Bronchial epithelial cell (primary cell): ENCODE results near the gene RHBDL1. TPM values are rescaled to one million over a fixed set of nuclear protein-coding genes. Genes with fewer than 3 reads are reported as not detected.

ENCODE experiments used
- DNase-seq: peaks from one replicate; pipeline ENCODE4 v3.0.0-alpha.2; 2010; ENCODE audit warnings: low read depth
- FAIRE-seq: peaks from 2 replicates; lab custom pipeline; 2011; peaks lifted over from hg19 to GRCh38; lab: Jason Lieb, UNC
- H3K27me3 ChIP-seq: 2 replicates; pipeline ENCODE4 v1.5.1; 2011; ENCODE audit warnings: low read length; ENCODE audit not compliant: control insufficient read depth, insufficient read depth
- H3K36me3 ChIP-seq: 2 replicates; pipeline ENCODE4 v1.5.1; 2011; ENCODE audit warnings: low read length; ENCODE audit not compliant: control insufficient read depth, insufficient read depth
- H3K4me3 ChIP-seq: 2 replicates; pipeline ENCODE4 v1.5.1; 2011; ENCODE audit warnings: mild to moderate bottlenecking, low read depth, low read length, control low read depth
- CTCF ChIP-seq: IDR thresholded peaks from 2 replicates; pipeline ENCODE4 v1.5.1; 2011; ENCODE audit warnings: mild to moderate bottlenecking, moderate library complexity, low read length, control low read depth, inconsistent platforms; ENCODE audit not compliant: insufficient read depth, severe bottlenecking
- total RNA-seq: library from RNA; depleted of rRNA; stranded (reverse); fragments of >200 nt; gene quantifications from 2 replicates; pipeline ENCODE4 v1.2.1, GENCODE V29; 2014

Gene RHBDL1
- total RNA-seq, 1 donor from 2014 or later, result 14.0 TPM

DNA sequence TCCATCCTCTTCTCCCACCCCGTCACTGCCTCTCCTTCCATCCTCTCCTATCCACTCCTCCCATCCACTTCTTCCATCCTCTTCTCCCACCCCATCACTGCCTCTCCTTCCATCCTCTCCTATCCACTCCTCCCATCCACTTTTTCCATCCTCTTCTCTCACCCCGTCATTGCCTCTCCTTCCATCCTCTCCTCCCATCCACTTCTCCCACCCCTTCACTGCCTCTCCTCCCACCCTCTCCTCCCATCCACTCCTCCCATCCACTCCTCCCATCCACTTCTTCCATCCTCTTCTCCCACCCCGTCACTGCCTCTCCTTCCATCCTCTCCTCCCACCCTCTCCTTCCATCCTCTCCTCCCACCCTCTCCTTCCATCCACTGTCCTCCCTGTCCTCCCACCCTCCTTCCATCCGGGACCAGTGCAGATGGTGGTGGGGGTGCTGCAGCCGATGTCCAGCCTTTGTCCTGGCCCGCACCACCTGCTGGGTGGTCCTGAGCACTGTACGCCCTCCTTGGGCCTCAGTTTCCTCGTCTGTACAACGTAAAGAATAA, 43.6 kb upstream of the RHBDL1 start:
- Histone ChIP-seq H3K27me3 (no peaks in the 10 kb centered on the region), H3K36me3 (peaks cover 5% of the 10 kb centered on the region), H3K4me3 (no peak overlapping the region)
- DNase-seq, result no peak
- no peak for TF ChIP-seq CTCF
- FAIRE-seq, result no peak

GRCh38 chr16:632486-633335, 42.8 kb upstream of the RHBDL1 start:
- Histone ChIP-seq H3K27me3 (no peaks in the 10 kb centered on the region), H3K4me3 (no peak overlapping the region), H3K36me3 (peaks cover 3% of the 10 kb centered on the region)
- no peak for TF ChIP-seq CTCF
- FAIRE-seq, result no peak
- DNase-seq, result no peak

- Histone ChIP-seq H3K4me3 (no peak overlapping the region), H3K27me3 (no peaks in the 10 kb centered on the region), H3K36me3 (peaks cover 3% of the 10 kb centered on the region)
- DNase-seq (no peak), FAIRE-seq (no peak)
- TF ChIP-seq CTCF, result no peak
Measured at GRCh38 chr16:633336-634050, 42.0 kb upstream of the RHBDL1 start.

DNA sequence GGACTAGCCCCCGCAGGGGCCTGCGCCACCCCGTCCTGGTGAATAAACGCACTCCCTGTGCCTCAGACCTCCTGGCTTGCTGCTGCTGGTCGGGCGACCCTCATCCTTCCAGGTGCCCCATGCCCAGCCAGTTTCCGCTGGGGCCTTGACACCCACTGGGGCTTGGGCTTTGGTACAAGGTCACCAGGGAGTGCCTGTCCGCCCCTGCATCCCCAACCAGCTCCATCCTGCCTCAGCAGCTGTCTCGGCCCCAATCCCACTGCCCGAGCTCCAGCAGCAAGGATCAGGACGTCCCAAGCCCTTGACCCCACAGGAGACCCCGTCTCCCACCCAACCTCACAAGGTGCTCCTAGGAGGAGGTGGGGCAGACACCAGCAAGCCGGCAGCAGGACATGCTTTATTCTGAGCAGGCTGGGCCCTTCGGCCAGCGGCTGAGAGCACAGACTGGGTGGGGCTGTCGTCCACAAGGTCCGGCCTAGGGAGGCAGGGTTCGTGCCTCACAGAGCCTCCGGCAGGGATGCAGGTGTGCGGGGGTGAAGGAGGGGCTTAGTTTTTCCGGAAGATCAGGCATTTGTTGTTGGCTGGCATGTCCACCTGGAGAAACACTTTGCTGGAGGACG, 41.3 kb upstream of the RHBDL1 start:
- Histone ChIP-seq H3K4me3 (no peak overlapping the region), H3K27me3 (no peaks in the 10 kb centered on the region), H3K36me3 (peaks cover 3% of the 10 kb centered on the region)
- no peak for TF ChIP-seq CTCF
- FAIRE-seq (no peak), DNase-seq (no peak)

DNA sequence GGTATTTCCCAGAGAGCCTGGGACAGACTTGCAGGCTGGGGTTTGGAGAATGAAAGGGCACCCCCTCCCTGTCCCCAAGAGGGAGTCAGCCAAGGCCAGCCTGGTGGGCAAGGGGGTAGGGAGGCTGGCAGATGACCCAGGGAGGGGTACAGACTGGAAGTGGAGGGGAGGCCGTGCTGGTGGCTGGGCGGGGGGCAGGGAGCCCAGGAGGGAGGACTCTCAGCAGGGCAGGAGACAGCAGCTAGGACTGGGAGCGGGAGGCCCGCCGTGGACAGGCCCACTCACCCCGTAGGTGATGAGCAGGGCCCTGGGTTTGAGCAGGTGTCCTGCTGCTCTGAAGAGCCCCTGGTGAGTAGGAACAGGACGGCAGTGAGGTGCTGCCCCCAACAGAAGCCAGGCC, 40.5 kb upstream of the RHBDL1 start:
- FAIRE-seq, result no peak
- TF ChIP-seq CTCF, result no peak
- Histone ChIP-seq H3K36me3 (peaks cover 3% of the 10 kb centered on the region), H3K4me3 (peak overlapping the region; percentile 91), H3K27me3 (no peaks in the 10 kb centered on the region)
- DNase-seq, result no peak
